Suprapubic skin (tissue), 4 donors: ENCODE data around the gene TBL1X. TPM values are rescaled to one million over a fixed set of nuclear protein-coding genes. Genes with fewer than 3 reads are reported as not detected.

Source experiments
- DNase-seq, 2 donors: peaks; one replicate each; pipeline ENCODE4 v3.0.0-alpha.2; 2019; ENCODE audit warnings: low spot score in 2 of 2
- H3K27ac ChIP-seq: fragments of 200-600 bp; sonication (generic); one replicate; pipeline ENCODE4 v1.5.1; 2019
- H3K27me3 ChIP-seq: fragments of 200-600 bp; sonication (generic); one replicate; pipeline ENCODE4 v1.5.1; 2019
- H3K36me3 ChIP-seq: fragments of 200-600 bp; sonication (generic); one replicate; pipeline ENCODE4 v1.5.1; 2019
- H3K4me1 ChIP-seq: fragments of 200-600 bp; sonication (generic); one replicate; pipeline ENCODE4 v1.5.1; 2019
- H3K4me3 ChIP-seq: fragments of 200-600 bp; sonication (generic); one replicate; pipeline ENCODE4 v1.5.1; 2019; ENCODE audit warnings: mild to moderate bottlenecking
- H3K9me3 ChIP-seq: fragments of 200-600 bp; sonication (generic); one replicate; pipeline ENCODE4 v1.5.1; 2019
- EP300 ChIP-seq: sonication (generic); formaldehyde crosslinking; IDR thresholded peaks from one replicate; pipeline ENCODE4 v1.6.1; 2017; ENCODE audit warnings: antibody characterized with exemption
- POLR2A ChIP-seq, 2 donors: fragments of 450-650 bp; IDR thresholded peaks; one replicate each; pipeline ENCODE4 v1.6.1; 2017; ENCODE audit warnings: antibody characterized with exemption in 2 of 2, mild to moderate bottlenecking in 2 of 2, moderate library complexity in 2 of 2
- POLR2AphosphoS5 ChIP-seq, 3 donors: sonication (generic); formaldehyde crosslinking; IDR thresholded peaks; one replicate each; pipeline ENCODE4 v1.6.1; 2017; ENCODE audit warnings: antibody characterized with exemption in 3 of 3
- WGBS: methylation state at CpG from one replicate; pipeline ENCODE4 v1.1.5; 2018; 5-methylcytosine and 5-hydroxymethylcytosine counted together
- total RNA-seq, 4 donors: library from RNA; depleted of rRNA; stranded (reverse); fragments of >200 nt; gene quantifications; one replicate each; pipeline ENCODE4 v1.1.0, GENCODE V29; 2016
- TF ChIP-seq, protein P1 (sequence below), 2 donors: fragments of 200-600 bp in 1 of 2; fragments of 450-650 bp in 1 of 2; sonication (generic) in 1 of 2; IDR thresholded peaks; one replicate each; pipeline ENCODE4 v1.5.1; 2016 to 2019; ENCODE audit warnings: antibody characterized with exemption in 2 of 2, mild to moderate bottlenecking in 1 of 2, moderate library complexity in 1 of 2

Gene TBL1X
- total RNA-seq, 4 donors from 2014 or later = 13.2 to 31.0 (median 17.1) TPM

DNA sequence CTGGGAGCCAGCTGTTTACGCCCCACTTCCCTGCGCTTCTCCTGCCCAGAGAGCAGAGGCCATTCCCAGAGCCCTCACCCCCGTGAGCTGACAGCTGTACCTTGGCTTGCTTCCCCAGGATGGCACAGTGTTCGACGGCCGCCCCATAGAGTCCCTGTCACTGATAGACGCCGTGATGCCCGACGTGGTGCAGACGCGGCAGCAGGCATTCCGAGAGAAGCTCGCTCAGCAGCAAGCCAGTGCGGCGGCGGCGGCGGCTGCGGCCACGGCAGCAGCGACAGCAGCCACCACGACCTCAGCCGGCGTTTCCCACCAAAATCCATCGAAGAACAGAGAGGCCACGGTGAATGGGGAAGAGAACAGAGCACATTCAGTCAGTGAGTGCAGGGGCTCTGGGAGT, 223.0 kb downstream of the TBL1X start:
- WGBS = 86% methylated on average over 12 of the region's 27 CpGs
- H3K4me3 ChIP-seq = no peak overlapping the region
- DNase-seq = no peak
- H3K36me3 ChIP-seq = peaks cover 11% of the 10 kb centered on the region
- TF ChIP-seq POLR2A (IDR thresholded peaks at IDR 0.05) = no peak
- no peaks in the 10 kb centered on the region for H3K27me3 ChIP-seq
- H3K9me3 ChIP-seq = no peaks in the 10 kb centered on the region
- H3K27ac ChIP-seq = no peak overlapping the region
- H3K4me1 ChIP-seq = no peaks in the 10 kb centered on the region

DNA sequence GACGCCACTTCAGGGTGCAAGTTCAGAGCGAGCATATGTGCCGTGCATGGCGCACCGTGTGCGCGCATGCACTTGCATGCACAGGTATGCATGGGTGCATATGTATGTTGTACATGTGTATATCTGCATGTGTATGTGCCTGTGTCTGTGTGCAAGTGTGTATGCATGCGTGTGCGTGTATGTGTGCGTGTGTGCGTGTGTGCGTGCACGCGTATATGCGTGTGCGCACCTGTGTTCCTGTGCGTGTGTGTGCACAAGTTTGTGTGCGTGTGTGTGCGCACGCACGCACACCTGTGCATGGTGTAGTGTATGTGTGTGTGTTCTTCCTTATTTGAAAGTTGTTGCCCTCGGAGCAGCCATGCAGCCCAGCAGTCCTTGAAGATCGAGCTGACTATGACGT, 224.0 kb downstream of the TBL1X start:
- WGBS = 97% methylated on average over 24 of the region's 24 CpGs
- Histone ChIP-seq H3K36me3 (peaks cover 19% of the 10 kb centered on the region), H3K27ac (no peak overlapping the region)

DNA sequence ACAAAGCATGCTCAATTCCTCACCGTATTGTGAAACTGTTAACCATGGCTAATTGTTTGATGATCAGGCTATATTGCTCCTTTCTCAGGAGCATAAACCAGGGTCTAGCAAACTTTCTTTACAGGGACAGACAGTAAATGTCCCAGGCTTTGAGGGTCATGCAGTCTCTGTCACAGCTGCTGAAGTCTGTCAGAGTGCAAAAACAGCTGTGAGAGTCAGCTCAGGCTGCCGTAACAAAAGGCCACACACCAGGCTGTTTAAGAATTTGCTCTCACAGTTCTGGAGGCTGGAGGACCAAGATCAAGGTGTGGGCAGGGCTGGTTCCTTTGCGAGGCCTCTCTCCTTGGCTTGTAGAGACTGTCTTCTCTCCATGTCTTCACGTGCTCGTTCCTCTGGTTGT, 225.2 kb downstream of the TBL1X start:
- H3K4me3 ChIP-seq = no peak overlapping the region
- no peaks in the 10 kb centered on the region for H3K9me3 ChIP-seq
- TF ChIP-seq EP300 (no peak), POLR2A (IDR thresholded peaks at IDR 0.05) (no peak), POLR2AphosphoS5 (IDR thresholded peaks at IDR 0.05) (no peak)
- TF ChIP-seq, protein P1, sequence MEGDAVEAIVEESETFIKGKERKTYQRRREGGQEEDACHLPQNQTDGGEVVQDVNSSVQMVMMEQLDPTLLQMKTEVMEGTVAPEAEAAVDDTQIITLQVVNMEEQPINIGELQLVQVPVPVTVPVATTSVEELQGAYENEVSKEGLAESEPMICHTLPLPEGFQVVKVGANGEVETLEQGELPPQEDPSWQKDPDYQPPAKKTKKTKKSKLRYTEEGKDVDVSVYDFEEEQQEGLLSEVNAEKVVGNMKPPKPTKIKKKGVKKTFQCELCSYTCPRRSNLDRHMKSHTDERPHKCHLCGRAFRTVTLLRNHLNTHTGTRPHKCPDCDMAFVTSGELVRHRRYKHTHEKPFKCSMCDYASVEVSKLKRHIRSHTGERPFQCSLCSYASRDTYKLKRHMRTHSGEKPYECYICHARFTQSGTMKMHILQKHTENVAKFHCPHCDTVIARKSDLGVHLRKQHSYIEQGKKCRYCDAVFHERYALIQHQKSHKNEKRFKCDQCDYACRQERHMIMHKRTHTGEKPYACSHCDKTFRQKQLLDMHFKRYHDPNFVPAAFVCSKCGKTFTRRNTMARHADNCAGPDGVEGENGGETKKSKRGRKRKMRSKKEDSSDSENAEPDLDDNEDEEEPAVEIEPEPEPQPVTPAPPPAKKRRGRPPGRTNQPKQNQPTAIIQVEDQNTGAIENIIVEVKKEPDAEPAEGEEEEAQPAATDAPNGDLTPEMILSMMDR (IDR thresholded peaks at IDR 0.05) = no peak
- peaks cover 21% of the 10 kb centered on the region for H3K36me3 ChIP-seq
- WGBS = 93% methylated on average over 5 of the region's 5 CpGs
- no peaks in the 10 kb centered on the region for H3K4me1 ChIP-seq
- H3K27ac ChIP-seq = no peak overlapping the region
- no peaks in the 10 kb centered on the region for H3K27me3 ChIP-seq
- DNase-seq = no peak

More for the DNA sequence above, 224.0 kb downstream of the TBL1X start:
- Histone ChIP-seq H3K4me3 (no peak overlapping the region), H3K27me3 (no peaks in the 10 kb centered on the region), H3K9me3 (no peaks in the 10 kb centered on the region), H3K4me1 (no peaks in the 10 kb centered on the region)
- TF ChIP-seq, protein P1 (IDR thresholded peaks at IDR 0.05) = no peak
- TF ChIP-seq POLR2AphosphoS5 (IDR thresholded peaks at IDR 0.05) (no peak), POLR2A (IDR thresholded peaks at IDR 0.05) (no peak), EP300 (no peak)
- no peak for DNase-seq

DNA sequence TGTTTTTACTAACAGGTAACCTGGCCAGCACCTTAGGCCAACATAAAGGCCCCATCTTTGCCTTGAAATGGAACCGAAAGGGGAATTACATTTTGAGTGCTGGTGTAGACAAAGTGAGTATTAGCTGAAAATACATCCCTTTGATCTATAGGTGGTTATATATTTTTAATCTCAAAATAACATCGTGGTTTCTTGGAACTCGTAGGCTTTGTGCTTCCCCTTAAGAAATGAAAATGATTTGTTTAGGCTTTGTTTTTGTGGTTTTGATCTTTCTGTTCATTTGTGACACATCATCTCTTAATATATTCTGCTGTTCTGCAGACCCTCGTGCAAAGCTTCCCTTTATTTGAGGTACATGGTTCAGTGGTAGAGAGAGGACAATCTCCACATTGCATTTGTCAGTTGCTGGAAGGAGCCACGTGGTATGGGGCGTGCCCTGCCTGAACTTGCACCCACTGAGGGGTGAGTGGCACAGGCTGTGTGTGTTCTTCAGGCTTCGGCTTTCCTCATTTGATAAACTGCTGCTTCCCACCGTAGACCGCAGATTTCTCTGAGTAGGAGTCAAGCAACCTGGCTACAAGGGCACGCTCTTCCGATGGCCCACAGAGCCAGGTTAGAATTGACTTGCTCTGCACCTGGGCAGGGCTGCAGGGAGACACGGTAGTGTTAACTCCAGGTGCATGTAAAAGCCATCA, 228.6 kb downstream of the TBL1X start:
- WGBS = 88% methylated on average over 12 of the region's 12 CpGs
- H3K36me3 ChIP-seq = peaks cover 24% of the 10 kb centered on the region
- TF ChIP-seq EP300 (no peak), POLR2AphosphoS5 (IDR thresholded peaks at IDR 0.05) (no peak), POLR2A (IDR thresholded peaks at IDR 0.05) (no peak)
- TF ChIP-seq, protein P1 (IDR thresholded peaks at IDR 0.05) = no peak
- H3K4me3 ChIP-seq = no peak overlapping the region
- H3K27me3 ChIP-seq = no peaks in the 10 kb centered on the region
- no peaks in the 10 kb centered on the region for H3K4me1 ChIP-seq
- H3K27ac ChIP-seq = no peak overlapping the region
- DNase-seq = no peak
- no peaks in the 10 kb centered on the region for H3K9me3 ChIP-seq

DNA sequence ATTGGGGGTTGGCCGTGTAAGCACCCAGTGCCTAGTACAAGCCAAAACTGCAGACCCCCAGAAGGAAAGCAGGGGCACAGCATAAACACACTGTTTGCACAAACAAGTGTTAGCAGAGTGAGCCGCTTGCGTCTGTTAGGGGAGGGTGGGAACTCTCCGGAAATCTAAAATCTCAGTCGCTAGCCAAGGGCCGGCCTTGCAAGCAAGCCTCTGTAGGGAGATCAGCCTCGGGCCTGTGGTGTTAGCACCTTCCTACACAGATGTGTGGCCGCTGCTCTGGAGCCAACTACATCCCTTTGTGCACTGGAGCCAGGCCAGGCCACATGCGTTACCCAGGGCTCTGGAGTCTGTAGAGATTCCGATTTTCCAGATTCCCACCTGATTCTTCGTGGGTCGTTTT, 233.7 kb downstream of the TBL1X start:
- Histone ChIP-seq H3K27ac (no peak overlapping the region), H3K9me3 (no peaks in the 10 kb centered on the region), H3K4me3 (no peak overlapping the region), H3K4me1 (no peaks in the 10 kb centered on the region), H3K27me3 (no peaks in the 10 kb centered on the region), H3K36me3 (peaks cover 12% of the 10 kb centered on the region)
- DNase-seq = no peak
- WGBS = 90% methylated on average over 12 of the region's 12 CpGs
- TF ChIP-seq EP300 (no peak), POLR2A (IDR thresholded peaks at IDR 0.05) (no peak), POLR2AphosphoS5 (IDR thresholded peaks at IDR 0.05) (no peak)
- TF ChIP-seq, protein P1 (IDR thresholded peaks at IDR 0.05) = no peak

DNA sequence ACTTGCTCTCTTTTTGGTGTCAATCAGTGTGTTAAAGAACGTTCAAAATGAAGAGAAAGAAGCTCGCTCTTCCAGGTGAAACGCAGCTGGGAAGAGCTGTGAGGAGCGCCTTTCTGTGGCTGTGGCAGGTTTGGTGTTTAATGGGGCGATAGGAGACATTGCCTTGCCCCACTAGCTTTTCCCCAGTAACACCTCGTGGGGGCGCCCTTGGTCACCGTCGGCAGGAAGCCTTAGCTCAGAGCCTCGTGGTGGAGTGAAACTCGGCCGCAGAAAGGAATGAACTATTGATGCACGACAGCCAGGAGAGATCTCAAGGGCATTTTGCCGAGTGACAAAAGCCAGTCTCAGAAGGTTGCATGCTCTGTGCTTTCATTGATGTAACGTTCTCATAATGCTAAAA, 235.7 kb downstream of the TBL1X start:
- Histone ChIP-seq H3K27ac (no peak overlapping the region), H3K36me3 (peaks cover 11% of the 10 kb centered on the region), H3K4me1 (no peaks in the 10 kb centered on the region), H3K9me3 (no peaks in the 10 kb centered on the region), H3K27me3 (no peaks in the 10 kb centered on the region), H3K4me3 (no peak overlapping the region)
- TF ChIP-seq POLR2AphosphoS5 (IDR thresholded peaks at IDR 0.05) (no peak), POLR2A (IDR thresholded peaks at IDR 0.05) (no peak)
- no peak for DNase-seq
- WGBS = 74% methylated on average over 15 of the region's 15 CpGs
